ENCODE data around the gene SLC25A11.

Gene SLC25A11

DNA sequence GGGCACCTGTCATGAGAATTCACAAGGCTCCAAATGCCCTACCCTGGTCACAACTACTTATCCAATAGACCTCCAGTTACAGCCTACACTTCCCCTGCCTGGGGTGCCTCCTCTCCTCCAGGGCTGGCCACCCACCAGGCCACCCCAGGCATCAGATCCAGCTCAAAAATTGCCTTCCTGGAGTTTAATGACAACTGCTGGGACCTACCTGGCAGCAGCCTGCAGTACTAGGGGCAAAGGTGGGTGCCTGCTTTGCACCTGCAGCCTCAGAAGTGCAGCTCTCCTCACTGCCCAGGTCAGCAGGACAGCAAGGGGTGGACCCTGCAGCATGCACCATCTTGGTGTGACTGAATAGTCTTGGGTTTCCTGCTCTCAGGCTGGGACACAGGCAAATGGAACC lies 4.2 kb downstream of the SLC25A11 start:
- H3K79me2 ChIP-seq (ENCODE audit: insufficient read depth, low read length), result peaks cover 21% of the 10 kb centered on the region
- peaks cover 25% of the 10 kb centered on the region for H3K36me3 ChIP-seq (ENCODE audit: insufficient read depth, low read length)
- TF ChIP-seq EZH2 (IDR thresholded peaks at IDR 0.05; ENCODE audit: borderline replicate concordance, low read depth, low read length, severe bottlenecking) (no peak), CTCF (IDR thresholded peaks at IDR 0.05; ENCODE audit: borderline replicate concordance, extremely low read depth, low read length, poor library complexity, severe bottlenecking) (no peak)
- no peak overlapping the region for H3K4me2 ChIP-seq (ENCODE audit: insufficient read depth, low read length)
- H3K4me3 ChIP-seq (ENCODE audit: low read depth in 1 of 2, low read length in 2 of 2), result no peak overlapping the region
- no peaks in the 10 kb centered on the region for H3K9me3 ChIP-seq (ENCODE audit: insufficient read depth, low read length, severe bottlenecking)
- no peak overlapping the region for H3K9ac ChIP-seq (ENCODE audit: low read depth, low read length)
- H3K27me3 ChIP-seq (ENCODE audit: insufficient read depth, low read length, poor library complexity), result no peaks in the 10 kb centered on the region
- no peak overlapping the region for H2AFZ ChIP-seq (ENCODE audit: low read depth, low read length)
- ATAC-seq (ENCODE audit: insufficient read depth, low read depth) (no peak), DNase-seq (no peak)
- H3K27ac ChIP-seq (ENCODE audit: low read length), result no peak overlapping the region
- H4K20me1 ChIP-seq (ENCODE audit: insufficient read depth, low read length), result peaks cover 19% of the 10 kb centered on the region; the same call in 1 of the 2 replicates
- H3K4me1 ChIP-seq (ENCODE audit: insufficient read depth, low read length), result peaks cover 14% of the 10 kb centered on the region

DNA sequence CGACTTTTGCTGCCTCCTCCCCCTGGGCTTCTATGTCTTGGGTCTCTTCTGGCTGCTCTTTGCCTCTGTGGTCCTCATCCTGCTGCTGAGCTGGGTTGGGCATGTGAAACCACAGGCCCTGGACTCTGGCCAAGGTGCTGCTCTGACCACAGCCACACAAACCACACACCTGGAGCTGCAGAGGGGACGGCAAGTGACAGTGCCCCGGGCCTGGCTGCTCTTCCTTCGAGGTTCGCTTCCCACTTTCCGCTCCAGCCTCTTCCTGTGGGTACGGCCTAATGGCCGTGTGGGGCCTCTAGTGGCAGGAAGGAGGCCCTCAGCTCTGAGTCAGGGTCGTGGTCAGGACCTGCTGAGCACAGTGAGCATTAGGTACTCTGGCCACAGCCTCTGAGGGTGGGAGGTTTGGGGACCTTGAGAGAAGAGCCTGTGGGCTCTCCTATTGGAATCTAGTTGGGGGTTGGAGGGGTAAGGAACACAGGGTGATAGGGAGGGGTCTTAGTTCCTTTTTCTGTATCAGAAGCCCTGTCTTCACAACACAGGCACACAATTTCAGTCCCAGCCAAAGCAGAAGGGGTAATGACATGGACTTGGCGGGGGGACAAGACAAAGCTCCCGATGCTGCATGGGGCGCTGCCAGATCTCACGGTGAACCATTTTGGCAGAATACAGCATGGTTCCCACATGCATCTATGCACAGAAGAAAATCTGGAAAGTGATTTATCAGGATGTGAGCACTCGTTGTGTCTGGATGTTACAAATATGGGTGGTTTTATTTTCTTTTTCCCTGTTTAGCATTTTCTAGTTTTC lies 5.5 kb downstream of the SLC25A11 start:
- Histone ChIP-seq H2AFZ (ENCODE audit: low read depth, low read length) (no peak overlapping the region), H3K27me3 (ENCODE audit: insufficient read depth, low read length, poor library complexity) (no peaks in the 10 kb centered on the region), H3K27ac (ENCODE audit: low read length) (no peak overlapping the region), H4K20me1 (ENCODE audit: insufficient read depth, low read length) (peaks cover 19% of the 10 kb centered on the region; the same call in 1 of the 2 replicates), H3K4me2 (ENCODE audit: insufficient read depth, low read length) (no peak overlapping the region), H3K9ac (ENCODE audit: low read depth, low read length) (no peak overlapping the region), H3K36me3 (ENCODE audit: insufficient read depth, low read length) (peaks cover 25% of the 10 kb centered on the region), H3K79me2 (ENCODE audit: insufficient read depth, low read length) (peaks cover 15% of the 10 kb centered on the region), H3K4me1 (ENCODE audit: insufficient read depth, low read length) (peaks cover 14% of the 10 kb centered on the region), H3K9me3 (ENCODE audit: insufficient read depth, low read length, severe bottlenecking) (no peaks in the 10 kb centered on the region), H3K4me3 (ENCODE audit: low read depth in 1 of 2, low read length in 2 of 2) (no peak overlapping the region)
- peak; percentile 46 for ATAC-seq (ENCODE audit: insufficient read depth, low read depth)
- DNase-seq, result no peak
- no peak for TF ChIP-seq EZH2 (IDR thresholded peaks at IDR 0.05; ENCODE audit: borderline replicate concordance, low read depth, low read length, severe bottlenecking)
- TF ChIP-seq CTCF (IDR thresholded peaks at IDR 0.05; ENCODE audit: borderline replicate concordance, extremely low read depth, low read length, poor library complexity, severe bottlenecking), result no peak

DNA sequence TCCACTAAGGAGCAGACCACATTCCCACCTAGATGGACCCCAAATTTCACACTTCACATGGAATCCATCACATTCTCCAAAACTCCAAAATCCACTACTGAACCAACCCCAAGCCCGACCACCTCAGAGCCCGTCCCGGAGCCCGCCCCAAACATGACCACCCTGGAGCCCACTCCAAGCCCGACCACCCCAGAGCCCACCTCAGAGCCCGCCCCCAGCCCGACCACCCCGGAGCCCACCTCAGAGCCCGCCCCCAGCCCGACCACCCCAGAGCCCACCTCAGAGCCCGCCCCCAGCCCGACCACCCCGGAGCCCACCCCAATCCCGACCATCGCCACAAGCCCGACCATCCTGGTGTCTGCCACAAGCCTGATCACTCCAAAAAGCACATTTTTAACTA lies 6.2 kb downstream of the SLC25A11 start:
- no peak overlapping the region for H3K4me2 ChIP-seq (ENCODE audit: insufficient read depth, low read length)
- H3K79me2 ChIP-seq (ENCODE audit: insufficient read depth, low read length), result peaks cover 8% of the 10 kb centered on the region
- H3K4me3 ChIP-seq (ENCODE audit: low read depth in 1 of 2, low read length in 2 of 2), result no peak overlapping the region
- ATAC-seq (ENCODE audit: insufficient read depth, low read depth), result peak; percentile 18; the same call in 1 of the 3 replicates
- peaks cover 22% of the 10 kb centered on the region for H3K36me3 ChIP-seq (ENCODE audit: insufficient read depth, low read length)
- H2AFZ ChIP-seq (ENCODE audit: low read depth, low read length), result no peak overlapping the region
- no peaks in the 10 kb centered on the region for H3K27me3 ChIP-seq (ENCODE audit: insufficient read depth, low read length, poor library complexity)
- TF ChIP-seq EZH2 (IDR thresholded peaks at IDR 0.05; ENCODE audit: borderline replicate concordance, low read depth, low read length, severe bottlenecking), result no peak
- no peak for TF ChIP-seq CTCF (IDR thresholded peaks at IDR 0.05; ENCODE audit: borderline replicate concordance, extremely low read depth, low read length, poor library complexity, severe bottlenecking)
- no peak for DNase-seq
- H4K20me1 ChIP-seq (ENCODE audit: insufficient read depth, low read length), result peaks cover 17% of the 10 kb centered on the region; the same call in 1 of the 2 replicates
- peaks cover 8% of the 10 kb centered on the region for H3K4me1 ChIP-seq (ENCODE audit: insufficient read depth, low read length)
- H3K27ac ChIP-seq (ENCODE audit: low read length), result no peak overlapping the region
- no peak overlapping the region for H3K9ac ChIP-seq (ENCODE audit: low read depth, low read length)
- H3K9me3 ChIP-seq (ENCODE audit: insufficient read depth, low read length, severe bottlenecking), result no peaks in the 10 kb centered on the region

Data from DND-41 (cell line).